Transverse colon (tissue), 4 donors: ENCODE results near the gene SYK. TPM values are rescaled to one million over a fixed set of nuclear protein-coding genes. Genes with fewer than 3 reads are reported as not detected.

Source experiments
- DNase-seq: peaks from one replicate; pipeline ENCODE4 v3.0.0-alpha.2; 2019
- H3K27ac ChIP-seq, 4 donors: fragments of 200-600 bp; sonication (generic); 2 replicates each; pipeline ENCODE4 v1.5.1; 2016 to 2018; ENCODE audit warnings: inconsistent platforms in 4 of 4
- H3K27me3 ChIP-seq: fragments of 200-600 bp; sonication (generic); 2 replicates; pipeline ENCODE4 v1.5.1; 2017; ENCODE audit warnings: inconsistent platforms
- H3K36me3 ChIP-seq, 4 donors: fragments of 200-600 bp; sonication (generic); 2 replicates each; pipeline ENCODE4 v1.5.1; 2017 to 2019; ENCODE audit warnings: inconsistent platforms in 4 of 4
- H3K4me1 ChIP-seq, 4 donors: fragments of 200-600 bp; sonication (generic); 2 replicates each; pipeline ENCODE4 v1.5.1; 2017 to 2020; ENCODE audit warnings: inconsistent platforms in 4 of 4
- H3K4me3 ChIP-seq, 4 donors: fragments of 200-600 bp; sonication (generic); 1 replicate in 1 of 4; 2 replicates in 3 of 4; pipeline versions ENCODE4 v1.5.1 to v1.6.1; 2017 to 2019; ENCODE audit warnings: inconsistent platforms in 4 of 4
- H3K9me3 ChIP-seq, 2 donors: fragments of 200-600 bp; sonication (generic); 2 replicates each; pipeline ENCODE4 v1.5.1; 2017 to 2019; ENCODE audit warnings: inconsistent platforms in 2 of 2
- EP300 ChIP-seq: sonication (generic); formaldehyde crosslinking; IDR thresholded peaks from one replicate; pipeline ENCODE4 v1.6.1; 2017; ENCODE audit warnings: antibody characterized with exemption, low read depth
- POLR2A ChIP-seq: fragments of 450-650 bp; IDR thresholded peaks from one replicate; pipeline ENCODE4 v1.6.1; 2016; ENCODE audit warnings: antibody characterized with exemption, mild to moderate bottlenecking, moderate library complexity
- POLR2AphosphoS5 ChIP-seq, 3 donors: sonication (generic); formaldehyde crosslinking; IDR thresholded peaks; one replicate each; pipeline ENCODE4 v1.6.1; 2016; ENCODE audit warnings: antibody characterized with exemption in 3 of 3
- WGBS, 2 donors: methylation state at CpG; one replicate each; pipeline ENCODE4 v1.1.5; 2018; ENCODE audit warnings: low coverage in 1 of 2; 5-methylcytosine and 5-hydroxymethylcytosine counted together
- in situ Hi-C, 4 donors: fragments of 200-750 bp; cut with MboI; loops; one replicate each; pipeline versions ENCODE4 v1.15.0 to v1.15.1; 2017; ENCODE audit warnings: low sequenced_read_pairs in 3 of 4, low pct_ligation_motif_present in 1 of 4, low pct_unique_long_range_greater_than_20kb in 1 of 4
- intact Hi-C: fragments of 100-400 bp; cut with DNase I; formaldehyde crosslinking; loops from one replicate; pipeline ENCODE4 v1.15.1; 2023; ENCODE audit warnings: low total_unique reads
- total RNA-seq, 4 donors: library from RNA; depleted of rRNA; stranded (reverse); fragments of >200 nt; gene quantifications; one replicate each; pipeline ENCODE4 v1.1.0, GENCODE V29; 2016
- TF ChIP-seq, protein P1 (sequence below), 5 experiments: fragments of 200-600 bp in 3 of 5; fragments of 450-650 bp in 2 of 5; sonication (generic) in 3 of 5; IDR thresholded peaks; 1 replicate in 2 of 5; 2 replicates in 3 of 5; pipeline ENCODE4 v1.5.1; 2016 to 2017; ENCODE audit warnings: antibody characterized with exemption in 5 of 5, inconsistent platforms in 3 of 5, mild to moderate bottlenecking in 2 of 5, moderate library complexity in 1 of 5

The SYK gene
- total RNA-seq, 4 donors from 2014 or later = 32.2 to 534 (median 34.3) TPM

GRCh38 chr9:90830977-90831376, 29.4 kb downstream of the SYK start:
- in situ Hi-C loops (no loop called here), intact Hi-C loops (no loop called here)
- Histone ChIP-seq H3K4me1 (peaks cover 0 to 7% (median 0%) of the 10 kb centered on the region in 4 donors), H3K36me3 (no peaks in the 10 kb centered on the region), H3K4me3 (no peak overlapping the region), H3K9me3 (no peaks in the 10 kb centered on the region), H3K27ac (no peak overlapping the region), H3K27me3 (no peaks in the 10 kb centered on the region)
- DNase-seq = no peak
- WGBS, 2 donors = 75% methylated on average over 3 of the region's 3 CpGs; no CpG with 5 or more reads in 1 of the 2 donors
- TF ChIP-seq EP300 = no peak
- TF ChIP-seq, protein P1, sequence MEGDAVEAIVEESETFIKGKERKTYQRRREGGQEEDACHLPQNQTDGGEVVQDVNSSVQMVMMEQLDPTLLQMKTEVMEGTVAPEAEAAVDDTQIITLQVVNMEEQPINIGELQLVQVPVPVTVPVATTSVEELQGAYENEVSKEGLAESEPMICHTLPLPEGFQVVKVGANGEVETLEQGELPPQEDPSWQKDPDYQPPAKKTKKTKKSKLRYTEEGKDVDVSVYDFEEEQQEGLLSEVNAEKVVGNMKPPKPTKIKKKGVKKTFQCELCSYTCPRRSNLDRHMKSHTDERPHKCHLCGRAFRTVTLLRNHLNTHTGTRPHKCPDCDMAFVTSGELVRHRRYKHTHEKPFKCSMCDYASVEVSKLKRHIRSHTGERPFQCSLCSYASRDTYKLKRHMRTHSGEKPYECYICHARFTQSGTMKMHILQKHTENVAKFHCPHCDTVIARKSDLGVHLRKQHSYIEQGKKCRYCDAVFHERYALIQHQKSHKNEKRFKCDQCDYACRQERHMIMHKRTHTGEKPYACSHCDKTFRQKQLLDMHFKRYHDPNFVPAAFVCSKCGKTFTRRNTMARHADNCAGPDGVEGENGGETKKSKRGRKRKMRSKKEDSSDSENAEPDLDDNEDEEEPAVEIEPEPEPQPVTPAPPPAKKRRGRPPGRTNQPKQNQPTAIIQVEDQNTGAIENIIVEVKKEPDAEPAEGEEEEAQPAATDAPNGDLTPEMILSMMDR (IDR thresholded peaks at IDR 0.05) = no peak
- no peak for TF ChIP-seq POLR2A
- TF ChIP-seq POLR2AphosphoS5 (IDR thresholded peaks at IDR 0.05) = no peak

GRCh38 chr9:90832261-90832660, 30.6 kb downstream of the SYK start:
- WGBS, 2 donors = 47 to 64% methylated on average over 3 of the region's 3 CpGs
- no peak overlapping the region for H3K27ac ChIP-seq
- no peak overlapping the region for H3K4me3 ChIP-seq
- in situ Hi-C loops (no loop called here), intact Hi-C loops (no loop called here)
- H3K9me3 ChIP-seq = no peaks in the 10 kb centered on the region
- no peaks in the 10 kb centered on the region for H3K36me3 ChIP-seq
- no peaks in the 10 kb centered on the region for H3K27me3 ChIP-seq
- TF ChIP-seq EP300 (no peak), POLR2A (no peak), POLR2AphosphoS5 (IDR thresholded peaks at IDR 0.05) (no peak)
- TF ChIP-seq, protein P1 (IDR thresholded peaks at IDR 0.05) = no peak
- no peak for DNase-seq
- H3K4me1 ChIP-seq = peaks cover 0 to 10% (median 0%) of the 10 kb centered on the region in 4 donors

- H3K4me3 ChIP-seq = no peak overlapping the region
- no peaks in the 10 kb centered on the region for H3K27me3 ChIP-seq
- H3K4me1 ChIP-seq = peaks cover 0 to 10% (median 0%) of the 10 kb centered on the region in 4 donors
- no peak overlapping the region for H3K27ac ChIP-seq
- no peaks in the 10 kb centered on the region for H3K36me3 ChIP-seq
- no peaks in the 10 kb centered on the region for H3K9me3 ChIP-seq
- in situ Hi-C loops (no loop called here), intact Hi-C loops (no loop called here)
- no peak for TF ChIP-seq POLR2A
- no peak for TF ChIP-seq POLR2AphosphoS5 (IDR thresholded peaks at IDR 0.05)
- TF ChIP-seq, protein P1 (IDR thresholded peaks at IDR 0.05) = no peak
- TF ChIP-seq EP300 = no peak
- no peak for DNase-seq
- 36 to 72% methylated on average over 1 to 8 of the region's 8 CpGs for WGBS, 2 donors
These were observed 33.4 kb downstream of the SYK start for GRCh38 chr9:90834828-90835595.

- H3K4me3 ChIP-seq = no peak overlapping the region
- DNase-seq = no peak
- no peaks in the 10 kb centered on the region for H3K27me3 ChIP-seq
- intact Hi-C loops (no loop called here), in situ Hi-C loops (no loop called here)
- H3K36me3 ChIP-seq = no peaks in the 10 kb centered on the region
- TF ChIP-seq, protein P1 (IDR thresholded peaks at IDR 0.05) = no peak
- TF ChIP-seq POLR2A (no peak), POLR2AphosphoS5 (IDR thresholded peaks at IDR 0.05) (no peak), EP300 (no peak)
- WGBS, 2 donors = 51 to 66% methylated on average over 3 of the region's 3 CpGs
- H3K9me3 ChIP-seq = no peaks in the 10 kb centered on the region
- peaks cover 0 to 10% (median 0%) of the 10 kb centered on the region in 4 donors for H3K4me1 ChIP-seq
- H3K27ac ChIP-seq = no peak overlapping the region
These were observed 34.9 kb downstream of the SYK start for GRCh38 chr9:90836411-90837080.
